Measurements from ENCODE around the gene SPATA13. TPM values are rescaled to one million over a fixed set of nuclear protein-coding genes. Genes with fewer than 3 reads are reported as not detected.

SPATA13 gene
- total and polyA plus RNA-seq, 11 donors = 5.4 to 20.1 (median 8.6) TPM

DNA sequence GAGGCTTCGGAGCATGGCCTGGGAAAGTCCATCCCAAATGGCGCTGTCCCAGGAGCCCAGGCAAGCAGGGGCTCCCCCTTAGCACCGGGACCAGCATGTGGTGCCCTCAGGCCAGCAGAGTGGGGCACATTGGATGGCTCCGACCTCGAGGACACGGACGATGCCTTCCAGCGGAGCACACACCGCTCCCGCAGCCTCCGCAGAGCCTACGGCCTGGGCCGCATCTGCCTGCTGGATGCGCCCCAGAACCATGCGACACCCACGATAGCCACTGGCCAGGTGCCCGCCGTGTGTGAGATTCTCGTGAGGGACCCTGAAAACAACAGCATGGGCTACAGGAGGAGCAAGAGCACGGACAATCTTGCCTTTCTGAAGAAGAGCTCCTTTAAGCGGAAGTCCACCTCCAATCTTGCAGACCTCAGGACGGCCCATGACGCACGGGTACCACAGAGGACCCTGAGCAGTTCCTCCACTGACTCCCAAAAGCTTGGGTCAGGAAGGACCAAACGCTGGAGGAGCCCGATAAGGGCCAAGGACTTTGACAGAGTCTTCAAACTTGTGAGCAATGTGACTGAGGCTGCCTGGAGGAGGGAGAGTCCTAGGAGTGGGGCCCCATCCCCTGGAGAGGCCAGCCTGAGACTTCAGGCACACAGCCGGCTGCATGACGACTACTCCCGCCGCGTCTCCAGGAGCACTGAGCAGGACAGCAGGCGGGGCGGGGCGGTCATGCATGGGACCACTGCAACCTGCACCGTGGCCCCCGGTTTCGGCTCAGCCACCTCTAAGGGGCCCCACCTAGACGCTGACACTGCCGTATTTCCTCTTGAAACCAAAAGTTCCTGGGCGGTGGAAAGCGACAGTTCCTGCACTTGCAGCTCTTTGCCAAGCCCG lies 63.1 kb downstream of the SPATA13 start:
- WGBS, 4 donors = 70 to 87% (median 84%) methylated on average over 18 to 42 of the region's 42 CpGs
- TF ChIP-seq CTCF (IDR thresholded peaks at IDR 0.05) = no peak
- no peak for TF ChIP-seq POLR2A (IDR thresholded peaks at IDR 0.05)
- intact Hi-C loops (cut with DNase I) = loop anchor here in 4 of 10 donors (2.0 to 5.0 kb wide), 4 partner anchors 171 to 301 kb away; no protein-coding TSS in a partner anchor
- Histone ChIP-seq H3K9me3 (no peaks in the 10 kb centered on the region), H3K4me1 (peaks cover 0 to 33% (median 13%) of the 10 kb centered on the region in 12 donors), H3K27me3 (no peaks in the 10 kb centered on the region), H3K36me3 (peaks cover 0 to 7% (median 0%) of the 10 kb centered on the region in 9 donors), H3K27ac (peak overlapping the region in 6 of 12 donors; percentile 19 to 65 (median 44)), H3K4me3 (peak overlapping the region in 1 of 12 donors; percentile 33)
- DNase-seq = no peak
- peak in 1 of 4 donors; percentile 55 for ATAC-seq

DNA sequence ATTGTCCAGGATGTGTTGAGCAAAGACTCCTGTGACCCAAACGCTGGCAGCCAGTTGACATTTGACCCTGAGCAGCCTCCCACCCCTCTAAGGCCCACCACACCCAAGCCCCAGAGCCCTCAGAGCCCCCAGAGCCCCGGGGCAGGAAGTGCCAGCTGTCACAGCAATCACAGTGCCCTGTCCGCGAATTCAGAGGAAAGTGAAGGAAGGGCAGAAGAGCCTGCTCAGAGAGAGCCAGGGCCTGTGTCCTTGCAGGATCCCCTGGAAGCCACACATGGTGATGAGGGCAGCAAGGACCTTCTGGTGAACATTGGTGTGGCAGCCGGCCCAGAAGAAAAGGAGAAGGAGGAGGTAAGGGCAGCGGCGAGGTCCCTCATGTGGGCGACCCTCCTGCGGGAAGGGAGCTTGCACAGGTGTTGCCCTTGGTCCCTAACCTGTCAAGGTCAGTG lies 63.7 kb downstream of the SPATA13 start:
- ATAC-seq = no peak
- intact Hi-C loops (cut with DNase I) = loop anchor here in 3 of 10 donors (5.0 kb wide), 3 partner anchors 172 to 302 kb away; no protein-coding TSS in a partner anchor
- Histone ChIP-seq H3K36me3 (peaks cover 0 to 7% (median 0%) of the 10 kb centered on the region in 9 donors), H3K27me3 (no peaks in the 10 kb centered on the region), H3K4me1 (peaks cover 0 to 33% (median 11%) of the 10 kb centered on the region in 12 donors), H3K4me3 (peak overlapping the region in 1 of 12 donors; percentile 33), H3K9me3 (no peaks in the 10 kb centered on the region), H3K27ac (peak overlapping the region in 8 of 12 donors; percentile 9 to 65 (median 23))
- DNase-seq = no peak
- TF ChIP-seq CTCF (IDR thresholded peaks at IDR 0.05) (no peak), POLR2A (IDR thresholded peaks at IDR 0.05) (no peak)
- 66 to 77% (median 72%) methylated on average over 9 of the region's 9 CpGs for WGBS, 4 donors

- Histone ChIP-seq H3K4me1 (peaks cover 0 to 25% (median 6%) of the 10 kb centered on the region in 12 donors), H3K36me3 (peaks cover 0 to 7% (median 0%) of the 10 kb centered on the region in 9 donors), H3K9me3 (no peaks in the 10 kb centered on the region), H3K27ac (no peak overlapping the region), H3K4me3 (no peak overlapping the region), H3K27me3 (no peaks in the 10 kb centered on the region)
- intact Hi-C loops (cut with DNase I) = no loop called here
- WGBS, 4 donors = 68 to 80% (median 76%) methylated on average over 7 to 11 of the region's 11 CpGs
- DNase-seq (no peak), ATAC-seq (peak in 3 of 4 donors; percentile 12 to 47 (median 26))
- TF ChIP-seq POLR2A (IDR thresholded peaks at IDR 0.05) = no peak
- TF ChIP-seq CTCF (IDR thresholded peaks at IDR 0.05) = no peak
Measured at GRCh38 chr13:24225062-24225461, 64.5 kb downstream of the SPATA13 start.

GRCh38 chr13:24225930-24226329 lies 65.4 kb downstream of the SPATA13 start:
- H3K4me3 ChIP-seq = no peak overlapping the region
- intact Hi-C loops (cut with DNase I) = no loop called here
- no peaks in the 10 kb centered on the region for H3K9me3 ChIP-seq
- no peak overlapping the region for H3K27ac ChIP-seq
- peaks cover 0 to 7% (median 0%) of the 10 kb centered on the region in 9 donors for H3K36me3 ChIP-seq
- DNase-seq (no peak), ATAC-seq (no peak)
- WGBS, 4 donors = 93 to 98% (median 95%) methylated on average over 7 of the region's 7 CpGs
- TF ChIP-seq CTCF (IDR thresholded peaks at IDR 0.05) = no peak
- TF ChIP-seq POLR2A (IDR thresholded peaks at IDR 0.05) = no peak
- peaks cover 0 to 21% (median 4%) of the 10 kb centered on the region in 12 donors for H3K4me1 ChIP-seq
- H3K27me3 ChIP-seq = no peaks in the 10 kb centered on the region
